ENCODE measurements around the gene FSTL5.

Gene FSTL5

DNA sequence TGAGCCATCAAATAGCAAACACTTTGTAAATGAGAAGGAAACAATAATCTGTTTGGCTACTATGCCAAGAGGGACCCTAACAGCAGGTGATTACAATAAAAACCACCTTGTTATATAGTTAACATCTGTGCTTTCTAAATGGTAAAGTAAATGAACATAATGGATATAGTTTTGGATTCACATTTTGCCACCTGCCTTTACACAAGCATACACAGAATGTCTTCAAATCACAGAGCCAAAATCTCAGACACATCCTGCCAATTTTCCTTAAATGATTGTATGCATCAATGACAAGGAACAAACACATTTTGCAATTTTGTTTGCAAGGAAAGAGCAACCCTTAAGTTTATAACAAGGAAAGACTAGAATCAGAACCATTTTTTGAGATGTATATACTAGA lies 334.2 kb downstream of the FSTL5 start:
- no peaks in the 10 kb centered on the region for H3K36me3 ChIP-seq (ENCODE audit: insufficient read depth, insufficient read length, low read length)
- no peak for DNase-seq (ENCODE audit: low read depth, low spot score)
- TF ChIP-seq YY1 (IDR thresholded peaks at IDR 0.05; ENCODE audit: insufficient read depth, insufficient read length) (no peak), ZNF274 (IDR thresholded peaks at IDR 0.05; ENCODE audit: low read depth, low read length) (no peak), SUZ12 (IDR thresholded peaks at IDR 0.05; ENCODE audit: extremely low read depth, insufficient read depth, insufficient read length) (no peak)

DNA sequence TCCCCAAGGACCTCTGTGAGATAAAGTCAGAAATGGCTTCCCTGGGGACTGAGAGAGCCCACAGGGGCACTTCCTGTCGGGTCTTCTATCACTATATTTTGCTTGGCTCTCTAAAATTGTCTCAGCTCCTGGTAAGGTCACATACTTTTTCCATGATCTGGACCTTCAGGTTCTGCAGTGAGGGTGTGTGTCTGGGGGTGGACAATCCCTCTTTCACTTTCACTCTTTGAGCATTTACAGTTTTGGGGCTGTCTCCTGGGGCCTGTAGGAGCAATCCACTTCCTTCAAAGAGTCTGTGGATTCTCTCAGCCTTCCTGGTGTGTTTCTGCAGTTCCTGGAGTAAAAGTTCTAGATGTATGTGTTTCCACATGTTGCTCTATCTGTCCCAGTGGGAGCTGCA lies 335.7 kb downstream of the FSTL5 start:
- no peaks in the 10 kb centered on the region for H3K9me3 ChIP-seq (ENCODE audit: insufficient read depth, low read length)
- TF ChIP-seq YY1 (IDR thresholded peaks at IDR 0.05; ENCODE audit: insufficient read depth, insufficient read length) (no peak), ZNF274 (IDR thresholded peaks at IDR 0.05; ENCODE audit: low read depth, low read length) (no peak), SUZ12 (IDR thresholded peaks at IDR 0.05; ENCODE audit: extremely low read depth, insufficient read depth, insufficient read length) (no peak)
- DNase-seq (ENCODE audit: low read depth, low spot score), result no peak
- H3K27me3 ChIP-seq (ENCODE audit: insufficient read depth, insufficient read length), result no peaks in the 10 kb centered on the region
- H3K4me1 ChIP-seq (ENCODE audit: insufficient read depth, insufficient read length), result no peaks in the 10 kb centered on the region
- H3K9ac ChIP-seq (ENCODE audit: insufficient read length, low read depth), result no peak overlapping the region
- no peaks in the 10 kb centered on the region for H3K36me3 ChIP-seq (ENCODE audit: insufficient read depth, insufficient read length, low read length)
- H3K4me3 ChIP-seq (ENCODE audit: insufficient read length, low read depth), result no peak overlapping the region

More for the DNA sequence above, 334.2 kb downstream of the FSTL5 start:
- H3K27me3 ChIP-seq (ENCODE audit: insufficient read depth, insufficient read length), result no peaks in the 10 kb centered on the region
- H3K9ac ChIP-seq (ENCODE audit: insufficient read length, low read depth), result no peak overlapping the region
- no peaks in the 10 kb centered on the region for H3K4me1 ChIP-seq (ENCODE audit: insufficient read depth, insufficient read length)
- H3K9me3 ChIP-seq (ENCODE audit: insufficient read depth, low read length), result no peaks in the 10 kb centered on the region
- H3K4me3 ChIP-seq (ENCODE audit: insufficient read length, low read depth), result no peak overlapping the region

DNA sequence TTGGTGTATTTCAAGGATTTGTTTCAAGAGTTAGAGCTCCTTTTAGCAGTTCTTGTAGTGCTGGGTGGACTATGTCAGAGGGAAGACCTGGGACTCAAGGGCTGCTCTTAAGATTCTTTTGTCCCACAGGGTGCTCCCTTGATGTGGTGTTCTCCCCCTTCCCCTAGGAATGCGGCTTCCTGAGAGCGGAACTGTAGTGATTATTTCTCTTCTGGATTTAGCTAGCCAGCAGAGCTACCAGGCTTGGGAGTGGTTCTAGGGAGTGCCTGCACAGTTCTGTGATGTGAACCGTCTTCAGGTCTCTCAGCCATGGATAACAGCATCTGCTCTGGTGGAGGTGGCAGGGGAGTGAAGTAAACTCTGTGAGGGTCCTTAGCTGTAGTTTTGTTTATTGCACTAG lies 336.8 kb downstream of the FSTL5 start:
- Histone ChIP-seq H3K4me3 (ENCODE audit: insufficient read length, low read depth) (no peak overlapping the region), H3K36me3 (ENCODE audit: insufficient read depth, insufficient read length, low read length) (no peaks in the 10 kb centered on the region), H3K4me1 (ENCODE audit: insufficient read depth, insufficient read length) (no peaks in the 10 kb centered on the region), H3K9me3 (ENCODE audit: insufficient read depth, low read length) (peaks cover 10% of the 10 kb centered on the region; the same call in 1 of the 2 replicates), H3K9ac (ENCODE audit: insufficient read length, low read depth) (no peak overlapping the region), H3K27me3 (ENCODE audit: insufficient read depth, insufficient read length) (no peaks in the 10 kb centered on the region)
- DNase-seq (ENCODE audit: low read depth, low spot score), result no peak
- TF ChIP-seq YY1 (IDR thresholded peaks at IDR 0.05; ENCODE audit: insufficient read depth, insufficient read length) (no peak), SUZ12 (IDR thresholded peaks at IDR 0.05; ENCODE audit: extremely low read depth, insufficient read depth, insufficient read length) (no peak), ZNF274 (IDR thresholded peaks at IDR 0.05; ENCODE audit: low read depth, low read length) (no peak)

DNA sequence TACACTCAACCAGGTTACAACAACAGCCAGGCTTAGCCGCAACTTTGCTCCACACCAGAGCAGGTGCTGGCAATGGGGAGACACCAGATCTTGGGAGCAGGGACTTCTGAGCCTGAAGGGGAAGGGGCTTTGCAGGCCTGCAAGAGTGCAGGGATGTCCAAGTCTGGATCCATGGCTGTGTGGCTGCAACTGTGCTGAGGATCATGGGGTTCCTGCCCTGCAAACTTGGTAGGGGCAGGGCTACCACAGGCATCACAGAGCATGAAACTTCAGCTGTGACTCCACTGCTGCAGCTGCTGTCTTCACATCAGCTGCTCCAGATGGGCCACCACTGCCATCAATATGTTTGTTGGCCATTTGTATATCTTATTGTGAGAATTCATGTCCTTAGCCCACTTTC lies 340.4 kb downstream of the FSTL5 start:
- DNase-seq (ENCODE audit: low read depth, low spot score), result no peak
- H3K27me3 ChIP-seq (ENCODE audit: insufficient read depth, insufficient read length), result no peaks in the 10 kb centered on the region
- H3K9me3 ChIP-seq (ENCODE audit: insufficient read depth, low read length), result peaks cover 10% of the 10 kb centered on the region; the same call in 1 of the 2 replicates
- no peaks in the 10 kb centered on the region for H3K4me1 ChIP-seq (ENCODE audit: insufficient read depth, insufficient read length)
- no peak overlapping the region for H3K9ac ChIP-seq (ENCODE audit: insufficient read length, low read depth)
- H3K4me3 ChIP-seq (ENCODE audit: insufficient read length, low read depth), result no peak overlapping the region
- no peak for TF ChIP-seq ZNF274 (IDR thresholded peaks at IDR 0.05; ENCODE audit: low read depth, low read length)
- no peak for TF ChIP-seq SUZ12 (IDR thresholded peaks at IDR 0.05; ENCODE audit: extremely low read depth, insufficient read depth, insufficient read length)
- no peak for TF ChIP-seq YY1 (IDR thresholded peaks at IDR 0.05; ENCODE audit: insufficient read depth, insufficient read length)
- H3K36me3 ChIP-seq (ENCODE audit: insufficient read depth, insufficient read length, low read length), result no peaks in the 10 kb centered on the region

DNA sequence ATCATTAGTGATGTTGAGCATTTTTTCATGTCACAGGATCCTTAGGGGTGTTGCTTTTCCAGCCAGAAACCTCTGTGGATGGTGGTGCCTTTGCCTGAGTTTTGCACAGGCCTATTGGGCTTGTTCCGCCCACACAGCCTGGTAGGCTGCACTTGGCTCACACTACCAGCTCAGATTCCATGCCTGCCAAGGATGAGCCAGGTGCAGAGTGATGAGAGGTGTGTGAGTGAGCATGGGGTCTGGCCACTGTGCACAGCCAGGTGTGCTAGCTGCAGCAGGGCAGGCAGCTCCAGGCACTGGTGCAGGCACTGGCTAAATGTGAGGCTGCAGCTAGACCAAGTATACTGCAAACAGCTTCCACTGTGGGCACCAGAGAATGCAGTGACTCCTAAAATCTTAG lies 341.6 kb downstream of the FSTL5 start:
- TF ChIP-seq SUZ12 (IDR thresholded peaks at IDR 0.05; ENCODE audit: extremely low read depth, insufficient read depth, insufficient read length) (no peak), YY1 (IDR thresholded peaks at IDR 0.05; ENCODE audit: insufficient read depth, insufficient read length) (no peak), ZNF274 (IDR thresholded peaks at IDR 0.05; ENCODE audit: low read depth, low read length) (no peak)
- Histone ChIP-seq H3K4me3 (ENCODE audit: insufficient read length, low read depth) (no peak overlapping the region), H3K36me3 (ENCODE audit: insufficient read depth, insufficient read length, low read length) (no peaks in the 10 kb centered on the region), H3K9ac (ENCODE audit: insufficient read length, low read depth) (no peak overlapping the region), H3K4me1 (ENCODE audit: insufficient read depth, insufficient read length) (no peaks in the 10 kb centered on the region), H3K9me3 (ENCODE audit: insufficient read depth, low read length) (peaks cover 10% of the 10 kb centered on the region; the same call in 1 of the 2 replicates), H3K27me3 (ENCODE audit: insufficient read depth, insufficient read length) (no peaks in the 10 kb centered on the region)
- DNase-seq (ENCODE audit: low read depth, low spot score), result no peak

DNA sequence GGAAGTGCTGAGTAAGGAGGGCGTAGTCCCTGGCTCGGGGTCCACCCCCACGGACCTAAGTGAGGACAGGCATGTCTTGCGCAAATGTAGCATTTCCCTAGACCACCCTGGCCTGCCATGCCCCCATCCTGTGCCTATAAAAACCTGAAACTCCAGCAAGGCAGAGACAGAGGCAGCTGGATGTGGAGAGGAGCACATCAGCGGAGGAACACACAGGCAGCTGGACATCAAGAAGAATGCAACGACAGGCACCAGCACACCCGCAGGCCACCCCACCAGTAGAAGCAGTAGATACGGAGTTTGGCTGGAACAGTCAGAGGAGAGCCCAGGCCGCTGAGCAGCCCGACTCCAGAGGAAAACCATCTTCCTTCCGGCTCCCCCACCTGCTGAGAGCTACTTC lies 345.9 kb downstream of the FSTL5 start:
- Histone ChIP-seq H3K9me3 (ENCODE audit: insufficient read depth, low read length) (peaks cover 9% of the 10 kb centered on the region; the same call in 1 of the 2 replicates), H3K27me3 (ENCODE audit: insufficient read depth, insufficient read length) (no peaks in the 10 kb centered on the region), H3K9ac (ENCODE audit: insufficient read length, low read depth) (no peak overlapping the region), H3K36me3 (ENCODE audit: insufficient read depth, insufficient read length, low read length) (no peaks in the 10 kb centered on the region), H3K4me3 (ENCODE audit: insufficient read length, low read depth) (no peak overlapping the region), H3K4me1 (ENCODE audit: insufficient read depth, insufficient read length) (no peaks in the 10 kb centered on the region)
- DNase-seq (ENCODE audit: low read depth, low spot score), result no peak
- TF ChIP-seq ZNF274 (IDR thresholded peaks at IDR 0.05; ENCODE audit: low read depth, low read length) (no peak), SUZ12 (IDR thresholded peaks at IDR 0.05; ENCODE audit: extremely low read depth, insufficient read depth, insufficient read length) (no peak), YY1 (IDR thresholded peaks at IDR 0.05; ENCODE audit: insufficient read depth, insufficient read length) (no peak)

DNA sequence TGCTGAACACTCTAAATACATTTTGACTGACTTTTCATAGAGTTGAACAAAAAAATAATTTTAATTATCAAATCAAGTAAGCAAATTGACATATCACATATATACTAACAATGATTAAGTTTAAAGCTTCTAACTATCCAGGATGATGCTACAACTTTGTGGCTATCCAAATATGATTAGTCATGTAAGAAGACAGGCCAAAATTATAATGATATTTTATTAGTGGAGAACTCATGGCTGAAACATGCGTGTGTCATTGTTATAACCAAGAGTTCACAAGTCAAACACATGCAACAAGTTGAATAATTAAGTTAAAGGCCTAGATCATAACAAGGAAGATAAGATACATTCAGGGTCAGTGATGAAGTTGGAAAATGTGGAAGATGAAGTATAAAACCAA lies 346.8 kb downstream of the FSTL5 start:
- TF ChIP-seq SUZ12 (IDR thresholded peaks at IDR 0.05; ENCODE audit: extremely low read depth, insufficient read depth, insufficient read length) (no peak), ZNF274 (IDR thresholded peaks at IDR 0.05; ENCODE audit: low read depth, low read length) (no peak), YY1 (IDR thresholded peaks at IDR 0.05; ENCODE audit: insufficient read depth, insufficient read length) (no peak)
- no peaks in the 10 kb centered on the region for H3K9me3 ChIP-seq (ENCODE audit: insufficient read depth, low read length)
- no peaks in the 10 kb centered on the region for H3K4me1 ChIP-seq (ENCODE audit: insufficient read depth, insufficient read length)
- H3K36me3 ChIP-seq (ENCODE audit: insufficient read depth, insufficient read length, low read length), result no peaks in the 10 kb centered on the region
- H3K4me3 ChIP-seq (ENCODE audit: insufficient read length, low read depth), result no peak overlapping the region
- no peak overlapping the region for H3K9ac ChIP-seq (ENCODE audit: insufficient read length, low read depth)
- no peak for DNase-seq (ENCODE audit: low read depth, low spot score)
- H3K27me3 ChIP-seq (ENCODE audit: insufficient read depth, insufficient read length), result no peaks in the 10 kb centered on the region
